ENCODE measurements around the gene NAIF1. TPM values are rescaled to one million over a fixed set of nuclear protein-coding genes. Genes with fewer than 3 reads are reported as not detected.

NAIF1 gene
- polyA plus RNA-seq, 6 donors from 2014 or later = 7.2 to 21.6 (median 12.3) TPM

Other genes starting within 250 kb of the NAIF1 start
- gene ENG, start 212.7 kb downstream of the NAIF1 start, polyA plus RNA-seq (ENCODE audit: low read depth in 6 of 6) = 1 to 10 TPM in 5 of 6 donors, not detected in 1; 3.5 to 8.2 (median 5.8) TPM
- not detected for gene AK1, start 189.6 kb downstream of the NAIF1 start, polyA plus RNA-seq (ENCODE audit: low read depth in 6 of 6)
- 10 to 100 TPM; 17.2 to 27.8 (median 19.8) TPM for gene ST6GALNAC6, start 167.7 kb downstream of the NAIF1 start, polyA plus RNA-seq (ENCODE audit: low read depth in 6 of 6)
- 10 to 100 TPM; 19.7 to 36.6 (median 25.0) TPM for gene ST6GALNAC4, start 150.3 kb downstream of the NAIF1 start, polyA plus RNA-seq (ENCODE audit: low read depth in 6 of 6)
- 1 to 10 TPM in 1 of 6 donors, under 1 TPM in 1, not detected in 4; 0.73 to 1.0 TPM for gene PIP5KL1, start 136.5 kb downstream of the NAIF1 start, polyA plus RNA-seq (ENCODE audit: low read depth in 6 of 6)
- gene DPM2, start 129.5 kb downstream of the NAIF1 start, polyA plus RNA-seq (ENCODE audit: low read depth in 6 of 6) = 10 to 100 TPM; 46.3 to 78.7 (median 54.2) TPM
- gene EEIG1, start 86.3 kb downstream of the NAIF1 start, polyA plus RNA-seq (ENCODE audit: low read depth in 6 of 6) = 10 to 100 TPM; 12.3 to 36.9 (median 21.6) TPM
- gene SLC25A25, start 912 bp upstream of the NAIF1 start, polyA plus RNA-seq (ENCODE audit: low read depth in 6 of 6) = 10 to 100 TPM in 1 of 6 donors, 1 to 10 TPM in 5; 1.6 to 15.8 (median 9.0) TPM
- gene PTGES2, start 60.4 kb upstream of the NAIF1 start, polyA plus RNA-seq (ENCODE audit: low read depth in 6 of 6) = 10 to 100 TPM; 31.1 to 63.8 (median 40.8) TPM
- 1 to 10 TPM in 2 of 6 donors, under 1 TPM in 1, not detected in 3; 0.44 to 1.2 (median 1.2) TPM for gene LCN2, start 82.1 kb upstream of the NAIF1 start, polyA plus RNA-seq (ENCODE audit: low read depth in 6 of 6)
- gene BBLN, start 92.9 kb upstream of the NAIF1 start, polyA plus RNA-seq (ENCODE audit: low read depth in 6 of 6) = 10 to 100 TPM; 74.7 to 98.3 (median 93.5) TPM
- 10 to 100 TPM in 2 of 6 donors, 1 to 10 TPM in 4; 5.6 to 34.6 (median 9.9) TPM for gene CIZ1, start 124.3 kb upstream of the NAIF1 start, polyA plus RNA-seq (ENCODE audit: low read depth in 6 of 6)
- gene DNM1, start 136.1 kb upstream of the NAIF1 start, polyA plus RNA-seq (ENCODE audit: low read depth in 6 of 6) = under 1 TPM in 4 of 6 donors, not detected in 2; 0.15 to 0.49 (median 0.20) TPM
- gene GOLGA2, start 208.7 kb upstream of the NAIF1 start, polyA plus RNA-seq (ENCODE audit: low read depth in 6 of 6) = 10 to 100 TPM in 1 of 6 donors, 1 to 10 TPM in 5; 4.6 to 10.3 (median 8.1) TPM
- gene SWI5, start 209.0 kb upstream of the NAIF1 start, polyA plus RNA-seq (ENCODE audit: low read depth in 6 of 6) = 10 to 100 TPM; 22.6 to 33.7 (median 26.3) TPM

Data from naive B cell (primary cell).